Umbilical cord (tissue), 2 donors: Measurements from ENCODE around the gene LRRC71. TPM values are rescaled to one million over a fixed set of nuclear protein-coding genes. Genes with fewer than 3 reads are reported as not detected.

Source experiments
- DNase-seq: peaks from one replicate; pipeline ENCODE4 v3.0.0-alpha.2; 2015; ENCODE audit warnings: low spot score
- total RNA-seq: library from RNA; depleted of rRNA; stranded (reverse); fragments of >200 nt; gene quantifications from one replicate; pipeline ENCODE4 v1.2.3, GENCODE V29; 2014; ENCODE audit warnings: low replicate concordance; ENCODE audit not compliant: insufficient read depth

LRRC71 gene
- total RNA-seq, 1 donor from 2014 or later, result not detected

- DNase-seq, result no peak
Observed at GRCh38 chr1:156945881-156946661, 25.6 kb downstream of the LRRC71 start.

GRCh38 chr1:156947127-156947526, 26.7 kb downstream of the LRRC71 start:
- no peak for DNase-seq

GRCh38 chr1:156947818-156948525, 27.5 kb downstream of the LRRC71 start:
- no peak for DNase-seq

GRCh38 chr1:156948708-156949107, 28.3 kb downstream of the LRRC71 start:
- no peak for DNase-seq

GRCh38 chr1:156949127-156949526, 28.7 kb downstream of the LRRC71 start:
- DNase-seq, result no peak

GRCh38 chr1:156951371-156951770, 30.9 kb downstream of the LRRC71 start:
- DNase-seq, result no peak

- no peak for DNase-seq
Observed at GRCh38 chr1:156953571-156953970, 33.1 kb downstream of the LRRC71 start.

- DNase-seq, result no peak
Observed at GRCh38 chr1:156956333-156956732, 35.9 kb downstream of the LRRC71 start.

GRCh38 chr1:156957634-156958033, 37.2 kb downstream of the LRRC71 start:
- DNase-seq, result no peak

- no peak for DNase-seq
Observed at GRCh38 chr1:156958247-156958714, 37.8 kb downstream of the LRRC71 start.

GRCh38 chr1:156959414-156959813, 39.0 kb downstream of the LRRC71 start:
- DNase-seq, result peak; percentile 67

GRCh38 chr1:156959925-156960324, 39.5 kb downstream of the LRRC71 start:
- no peak for DNase-seq

GRCh38 chr1:156961709-156962108, 41.3 kb downstream of the LRRC71 start:
- no peak for DNase-seq

GRCh38 chr1:156963621-156964020, 43.2 kb downstream of the LRRC71 start:
- DNase-seq, result peak; percentile 22

GRCh38 chr1:156964441-156964840, 44.0 kb downstream of the LRRC71 start:
- DNase-seq, result no peak

- DNase-seq, result no peak
Observed at GRCh38 chr1:156969496-156969895, 49.1 kb downstream of the LRRC71 start.

GRCh38 chr1:156970017-156970416, 49.6 kb downstream of the LRRC71 start:
- DNase-seq, result no peak

GRCh38 chr1:156973417-156973816, 53.0 kb downstream of the LRRC71 start:
- no peak for DNase-seq

- DNase-seq, result no peak
Observed at GRCh38 chr1:156975084-156975483, 54.7 kb downstream of the LRRC71 start.

GRCh38 chr1:156980551-156980950, 60.1 kb downstream of the LRRC71 start:
- DNase-seq, result no peak
